Mucosa of stomach (tissue), 1 donor: ENCODE measurements around the gene TLK2.
"Not testable (repeated sequence)": the region's sequence is repeated elsewhere in the genome, so short reads cannot be mapped to it uniquely, and the experiment has no call there.

ENCODE experiments used
- H3K27me3 ChIP-seq: one replicate; pipeline ENCODE4 v1.7.0; 2013; ENCODE audit warnings: mild to moderate bottlenecking, low read length; ENCODE audit not compliant: control insufficient read depth, insufficient read depth
- H3K36me3 ChIP-seq: one replicate; pipeline ENCODE4 v1.7.0; 2013; ENCODE audit warnings: low read length; ENCODE audit not compliant: control insufficient read depth, insufficient read depth
- H3K4me1 ChIP-seq: one replicate; pipeline ENCODE4 v1.7.0; 2013; ENCODE audit warnings: mild to moderate bottlenecking, low read length; ENCODE audit not compliant: control insufficient read depth, insufficient read depth
- H3K4me3 ChIP-seq: one replicate; pipeline ENCODE4 v1.7.0; 2013; ENCODE audit warnings: low read length
- H3K9ac ChIP-seq: one replicate; pipeline ENCODE4 v1.7.0; 2013; ENCODE audit warnings: mild to moderate bottlenecking, low read length, moderate library complexity
- H3K9me3 ChIP-seq: one replicate; pipeline ENCODE4 v1.7.0; 2013; ENCODE audit warnings: mild to moderate bottlenecking, low read length, moderate library complexity; ENCODE audit not compliant: control insufficient read depth
- donor health status: Pancreatic carcinoma.

TLK2 gene

DNA sequence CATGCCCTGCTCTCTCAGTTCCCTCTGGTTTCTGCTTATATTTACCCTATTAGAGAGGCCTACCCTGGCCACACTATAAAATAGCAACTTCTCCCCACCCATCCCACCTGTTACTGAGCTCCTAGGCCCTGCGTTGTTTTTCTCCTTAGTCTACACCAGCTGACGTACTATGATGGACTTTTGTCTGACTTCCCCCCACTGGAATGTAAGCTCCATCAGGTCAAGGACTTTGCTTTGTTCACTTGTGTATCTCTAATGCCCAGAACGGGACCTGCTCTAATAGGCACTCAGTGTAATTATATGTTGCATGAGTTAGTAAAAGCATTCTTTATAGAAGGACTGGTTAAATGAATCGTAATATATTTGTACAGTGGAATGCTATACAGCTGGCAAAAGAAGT, 62.4 kb downstream of the TLK2 start:
- H3K36me3 ChIP-seq, H3K9me3 ChIP-seq, H3K27me3 ChIP-seq, H3K9ac ChIP-seq, H3K4me3 ChIP-seq, H3K4me1 ChIP-seq: not testable (repeated sequence)

DNA sequence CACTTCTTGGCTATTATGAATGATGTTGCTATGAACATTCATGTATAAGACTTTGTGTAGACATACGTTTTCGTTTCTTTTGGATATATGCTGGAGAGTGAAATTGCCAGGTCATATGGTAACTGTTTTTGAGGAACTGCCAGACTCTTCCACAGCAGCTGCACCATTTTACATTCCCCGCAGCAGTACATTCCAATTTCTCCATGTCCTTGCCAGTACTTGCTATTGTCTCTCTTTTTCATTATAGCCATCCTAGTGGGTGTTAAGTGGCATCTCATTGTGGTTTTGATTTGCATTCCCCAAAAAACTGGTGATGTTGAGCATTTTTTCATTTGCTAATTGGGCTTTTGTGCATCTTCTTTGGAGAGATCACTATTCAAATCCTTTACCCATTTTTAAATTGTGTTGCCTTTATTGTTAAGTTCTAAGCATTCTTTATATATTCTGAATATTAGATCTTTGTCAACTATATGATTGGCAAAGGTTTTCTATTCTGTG, 64.7 kb downstream of the TLK2 start:
- not testable (repeated sequence) for H3K4me3 ChIP-seq, H3K9ac ChIP-seq, H3K27me3 ChIP-seq, H3K36me3 ChIP-seq, H3K4me1 ChIP-seq, H3K9me3 ChIP-seq

DNA sequence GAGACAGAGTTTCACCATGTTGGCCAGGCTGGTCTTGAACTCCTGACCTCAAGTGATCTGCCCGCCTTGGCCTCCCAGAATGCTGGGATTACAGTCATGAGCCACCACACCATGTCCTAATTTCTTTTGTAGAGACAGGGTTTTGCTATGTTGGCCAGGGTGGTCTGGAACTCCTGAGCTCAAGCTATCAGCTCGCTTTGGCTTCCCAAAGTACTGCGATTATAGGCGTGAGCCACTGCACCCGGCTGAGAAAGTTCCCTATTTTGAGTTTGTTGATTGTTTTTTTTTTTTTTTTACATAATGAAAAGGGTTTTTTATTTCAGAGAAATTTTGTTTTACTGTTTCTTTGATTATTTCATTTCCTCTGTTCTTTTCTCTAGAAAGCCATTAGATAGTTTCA, 67.4 kb downstream of the TLK2 start:
- not testable (repeated sequence) for H3K27me3 ChIP-seq, H3K9me3 ChIP-seq, H3K4me3 ChIP-seq, H3K4me1 ChIP-seq, H3K36me3 ChIP-seq, H3K9ac ChIP-seq

DNA sequence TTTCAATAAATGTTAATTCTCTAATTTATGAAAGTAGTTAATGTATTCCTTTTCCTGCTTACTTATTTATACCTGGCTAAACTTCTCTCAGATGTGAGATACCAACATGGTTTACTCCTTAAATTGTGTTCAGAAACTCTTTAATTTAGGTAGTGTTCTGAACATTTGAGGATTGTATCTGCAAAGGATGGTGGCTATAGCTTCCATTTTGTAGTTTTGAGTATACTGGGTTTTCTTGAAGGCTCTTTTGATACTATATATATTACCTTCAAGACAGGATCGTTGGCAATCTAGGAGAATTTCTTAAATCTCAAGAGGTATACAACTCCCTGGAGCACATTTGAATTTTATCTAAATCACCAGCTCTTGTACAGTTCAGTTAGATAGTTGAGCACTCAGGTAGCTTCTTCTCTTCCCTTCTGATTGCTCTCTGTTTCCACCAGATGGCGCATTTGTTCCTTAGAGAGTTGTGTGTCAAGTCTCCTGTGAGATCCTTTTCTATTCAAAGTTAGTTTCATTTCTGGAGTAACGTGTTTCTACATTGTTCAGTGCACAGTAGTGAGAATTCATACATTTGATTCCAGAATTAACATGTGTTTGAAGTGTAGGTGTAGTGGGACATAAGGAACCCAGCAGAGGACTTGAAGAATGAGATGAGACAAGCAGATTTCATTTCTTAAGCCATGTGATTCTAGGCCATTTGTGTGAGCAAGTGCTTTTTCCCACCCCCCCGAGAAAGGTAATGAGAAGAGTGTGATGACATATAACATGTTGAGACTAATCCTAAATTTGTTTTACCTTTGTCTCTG, 74.4 kb downstream of the TLK2 start:
- not testable (repeated sequence) for H3K9me3 ChIP-seq, H3K4me3 ChIP-seq, H3K4me1 ChIP-seq, H3K36me3 ChIP-seq, H3K27me3 ChIP-seq, H3K9ac ChIP-seq

DNA sequence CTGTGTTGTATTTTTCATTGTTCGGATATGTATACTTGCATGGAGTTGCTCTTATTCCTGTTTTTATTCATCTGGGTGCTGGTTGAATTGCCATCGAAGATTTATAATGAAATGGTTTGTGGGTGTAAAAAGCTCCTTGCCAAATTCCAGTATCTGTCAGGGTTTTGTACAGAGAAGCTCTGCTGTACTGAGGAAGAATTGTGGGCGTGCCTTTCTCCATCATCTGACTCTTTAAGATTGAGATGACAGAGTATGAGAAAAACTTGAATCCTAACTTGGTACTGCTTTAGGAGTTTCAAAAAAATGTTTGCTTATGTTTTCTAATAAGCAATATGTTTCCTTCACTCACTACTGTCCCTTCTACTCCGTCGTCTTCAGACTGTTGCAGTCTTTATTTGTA, 78.9 kb downstream of the TLK2 start:
- not testable (repeated sequence) for H3K9ac ChIP-seq, H3K4me3 ChIP-seq, H3K9me3 ChIP-seq, H3K4me1 ChIP-seq, H3K36me3 ChIP-seq, H3K27me3 ChIP-seq

DNA sequence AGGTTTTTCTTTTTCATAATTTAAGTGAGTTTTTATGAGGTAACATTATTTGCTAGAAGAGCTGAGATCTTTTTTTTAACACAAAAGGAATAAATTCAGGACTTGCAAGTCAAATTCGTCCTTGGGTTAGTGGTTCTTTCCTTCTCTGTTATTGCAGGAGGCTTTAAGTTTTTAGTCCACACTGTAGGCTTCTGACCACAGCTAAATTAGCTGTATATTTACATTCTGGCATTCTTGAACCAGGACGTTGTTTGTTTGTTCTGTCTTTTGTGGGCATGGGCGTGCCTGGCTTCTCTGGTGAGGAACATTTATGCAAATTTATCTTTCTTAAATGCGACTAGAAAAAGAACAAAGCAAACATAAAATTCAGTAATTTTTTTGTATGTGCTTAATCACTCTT, 80.3 kb downstream of the TLK2 start:
- not testable (repeated sequence) for H3K9ac ChIP-seq, H3K27me3 ChIP-seq, H3K36me3 ChIP-seq, H3K4me1 ChIP-seq, H3K9me3 ChIP-seq, H3K4me3 ChIP-seq

DNA sequence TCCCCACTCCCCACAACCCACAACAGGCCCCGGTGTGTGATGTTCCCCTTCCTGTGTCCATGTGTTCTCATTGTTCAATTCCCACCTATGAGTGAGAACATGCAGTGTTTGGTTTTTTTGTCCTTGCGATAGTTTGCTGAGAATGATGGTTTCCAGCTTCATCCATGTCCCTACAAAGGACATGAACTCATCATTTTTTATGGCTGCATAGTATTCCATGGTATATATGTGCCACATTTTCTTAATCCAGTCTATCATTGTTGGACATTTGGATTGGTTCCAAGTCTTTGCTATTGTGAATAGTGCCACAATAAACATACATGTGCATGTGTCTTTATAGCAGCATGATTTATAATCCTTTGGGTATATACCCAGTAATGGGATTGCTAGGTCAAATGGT, 82.3 kb downstream of the TLK2 start:
- not testable (repeated sequence) for H3K27me3 ChIP-seq, H3K9me3 ChIP-seq, H3K4me1 ChIP-seq, H3K4me3 ChIP-seq, H3K9ac ChIP-seq, H3K36me3 ChIP-seq

DNA sequence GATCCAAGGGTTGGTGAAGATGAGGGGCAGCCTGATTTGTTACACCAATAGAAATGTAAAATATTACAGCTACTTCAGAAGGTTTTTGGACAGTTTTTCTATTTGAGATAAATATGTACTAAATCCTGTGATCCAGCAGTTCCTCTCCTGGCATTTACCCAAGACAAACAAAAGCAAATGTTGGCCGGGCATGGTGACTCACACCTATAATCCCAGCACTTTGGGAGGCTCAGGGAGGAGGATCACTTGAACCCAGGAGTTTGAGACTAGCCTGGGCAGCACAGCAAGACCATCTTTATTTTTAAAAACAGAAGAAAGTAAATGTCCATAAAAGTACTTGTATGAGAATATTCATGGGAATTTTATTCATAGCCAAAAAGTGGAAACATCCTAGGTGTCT, 84.0 kb downstream of the TLK2 start:
- H3K27me3 ChIP-seq = no peaks in the 10 kb centered on the region
- H3K4me1 ChIP-seq = peaks cover 4% of the 10 kb centered on the region
- no peak overlapping the region for H3K4me3 ChIP-seq
- no peak overlapping the region for H3K9ac ChIP-seq
- no peaks in the 10 kb centered on the region for H3K36me3 ChIP-seq
- H3K9me3 ChIP-seq = no peaks in the 10 kb centered on the region

DNA sequence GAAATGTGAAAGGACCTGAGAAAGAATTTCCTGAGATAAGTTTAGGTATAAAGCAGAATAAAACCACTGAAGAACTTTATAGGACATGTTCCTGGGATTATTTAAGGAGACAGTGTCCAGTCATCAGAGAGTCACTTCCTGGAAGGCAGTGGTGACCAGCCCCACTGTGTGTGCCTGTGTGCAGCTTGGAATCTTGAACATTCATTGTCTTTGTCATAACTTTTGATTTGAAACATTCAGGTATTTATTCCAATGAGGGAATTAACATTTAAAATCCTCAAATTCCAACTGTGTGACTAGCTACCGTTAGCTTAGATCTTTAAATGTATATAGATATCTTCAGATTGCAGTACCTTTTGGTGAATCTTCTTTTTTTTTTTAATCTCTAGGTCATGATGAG, 87.2 kb downstream of the TLK2 start:
- Histone ChIP-seq H3K9ac (no peak overlapping the region), H3K27me3 (no peaks in the 10 kb centered on the region), H3K4me3 (no peak overlapping the region), H3K9me3 (no peaks in the 10 kb centered on the region), H3K36me3 (no peaks in the 10 kb centered on the region), H3K4me1 (no peaks in the 10 kb centered on the region)

DNA sequence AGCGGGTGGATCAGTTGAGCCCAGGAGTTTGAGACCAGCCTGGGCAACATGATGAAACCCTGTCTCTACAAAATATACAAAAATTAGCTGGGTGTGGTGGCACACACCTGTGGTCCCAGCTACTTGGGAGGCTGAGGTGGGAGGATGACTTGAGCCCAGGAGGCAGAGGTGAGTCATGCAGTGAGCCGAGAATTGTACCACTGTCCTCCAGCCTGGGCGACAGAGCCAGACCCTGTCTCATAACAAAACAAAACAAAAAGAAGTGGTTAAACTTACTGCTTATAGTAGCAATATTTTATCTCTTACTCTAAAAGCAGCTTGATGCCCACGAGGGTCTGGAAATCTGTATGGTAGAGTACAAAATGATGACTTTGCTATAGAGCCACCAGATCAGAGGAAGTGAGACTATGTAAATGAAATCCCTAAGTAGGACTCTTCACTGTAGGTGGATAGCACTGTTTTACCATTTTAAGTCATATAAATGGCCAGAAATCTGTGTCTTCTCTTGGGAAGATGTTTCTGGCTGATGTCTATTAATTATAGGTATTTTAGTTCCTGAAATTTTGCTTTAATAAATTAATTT, 88.5 kb downstream of the TLK2 start:
- Histone ChIP-seq H3K36me3 (no peaks in the 10 kb centered on the region), H3K27me3 (no peaks in the 10 kb centered on the region), H3K4me3 (no peak overlapping the region), H3K9me3 (no peaks in the 10 kb centered on the region), H3K4me1 (no peaks in the 10 kb centered on the region), H3K9ac (no peak overlapping the region)

DNA sequence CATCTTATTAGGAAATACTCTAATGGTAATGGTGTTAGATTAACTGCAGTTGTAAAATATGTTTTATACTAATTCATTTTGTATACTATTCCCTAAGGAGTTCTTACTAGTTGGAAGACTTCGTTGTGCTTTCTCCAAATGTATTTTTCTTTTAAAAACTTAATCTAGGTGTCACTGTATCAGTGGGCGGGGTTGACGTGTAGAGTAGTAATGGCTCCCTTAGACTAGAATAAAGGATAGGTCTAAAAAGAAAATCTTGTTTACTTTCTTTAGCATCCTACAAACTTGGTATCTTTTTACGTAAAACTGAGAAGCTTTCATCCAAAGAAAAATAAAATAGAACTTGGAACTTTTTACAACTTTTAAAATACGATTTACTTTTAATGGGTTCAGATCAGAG, 93.9 kb downstream of the TLK2 start:
- Histone ChIP-seq H3K27me3 (no peaks in the 10 kb centered on the region), H3K9me3 (no peaks in the 10 kb centered on the region), H3K9ac (no peak overlapping the region), H3K36me3 (no peaks in the 10 kb centered on the region), H3K4me3 (no peak overlapping the region), H3K4me1 (peaks cover 14% of the 10 kb centered on the region)

DNA sequence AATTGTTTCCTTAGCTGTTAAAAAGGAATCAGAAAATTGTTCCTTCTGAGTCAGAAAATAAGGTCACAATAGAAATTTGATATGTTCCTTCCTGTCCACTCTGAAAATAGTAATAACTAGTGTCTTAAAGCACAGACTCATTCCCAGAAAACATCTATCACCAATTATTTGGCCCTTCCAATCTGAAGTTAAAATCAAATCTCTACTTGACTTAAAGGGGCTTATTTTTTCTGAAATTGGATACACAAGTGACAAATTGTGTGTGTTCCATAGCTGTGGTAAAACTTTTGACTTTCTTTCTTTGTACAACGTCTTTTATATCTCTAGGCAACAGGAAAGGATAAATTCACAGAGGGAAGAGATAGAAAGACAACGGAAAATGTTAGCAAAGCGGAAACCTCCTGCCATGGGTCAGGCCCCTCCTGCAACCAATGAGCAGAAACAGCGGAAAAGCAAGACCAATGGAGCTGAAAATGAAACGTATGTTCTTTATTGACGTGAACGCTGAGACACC, 94.3 kb downstream of the TLK2 start:
- peaks cover 14% of the 10 kb centered on the region for H3K4me1 ChIP-seq
- no peak overlapping the region for H3K4me3 ChIP-seq
- no peaks in the 10 kb centered on the region for H3K36me3 ChIP-seq
- no peak overlapping the region for H3K9ac ChIP-seq
- no peaks in the 10 kb centered on the region for H3K9me3 ChIP-seq
- H3K27me3 ChIP-seq = no peaks in the 10 kb centered on the region
